ENCODE measurements around the gene OR52A1. TPM values are rescaled to one million over a fixed set of nuclear protein-coding genes. Genes with fewer than 3 reads are reported as not detected.

The OR52A1 gene
- total and polyA plus RNA-seq, 2 of the 4 experiments (the other 2 are of a cell fraction) = not detected

GRCh38 chr11:5107285-5107684 lies 47.3 kb downstream of the OR52A1 start:
- no TSS peak for BruUV-seq (replicated peaks)
- Histone ChIP-seq H3K4me1 (ENCODE audit: control insufficient read depth, insufficient read depth, low read length) (no peaks in the 10 kb centered on the region), H3K23ac (ENCODE audit: low read depth, low read length) (no peak overlapping the region), H3K18ac (ENCODE audit: low read depth, low read length) (no peak overlapping the region), H3K56ac (ENCODE audit: extremely low read depth, insufficient read depth, low read length) (no peak overlapping the region), H4K91ac (ENCODE audit: insufficient read depth, low read depth, low read length) (no peak overlapping the region), H3K36me3 (ENCODE audit: control insufficient read depth, insufficient read depth, low read length) (no peaks in the 10 kb centered on the region), H2BK5ac (ENCODE audit: low read depth, low read length, poor library complexity, severe bottlenecking) (no peak overlapping the region), H3K4ac (ENCODE audit: low read depth, low read length) (no peak overlapping the region), H2BK120ac (ENCODE audit: low read depth, low read length) (no peak overlapping the region), H4K5ac (ENCODE audit: low read depth, low read length) (no peak overlapping the region), H3K27ac (ENCODE audit: insufficient read depth, low read length) (no peak overlapping the region), H3K4me3 (ENCODE audit: insufficient read depth, low read depth, low read length) (no peak overlapping the region), H3K9me3 (ENCODE audit: control insufficient read depth, insufficient read depth, low read length) (no peaks in the 10 kb centered on the region), H3K14ac (replicated peaks; ENCODE audit: low read depth, low read length) (no peak overlapping the region), H3K27me3 (ENCODE audit: control insufficient read depth, insufficient read depth, low read length) (0 out of 2 replicates have a peak, but pooled peaks cover 2% of the 10 kb centered on the region), H3K9me1 (ENCODE audit: insufficient read depth, low read length) (no peaks in the 10 kb centered on the region), H3K4me2 (ENCODE audit: low read depth, low read length) (no peak overlapping the region), H2AK9ac (replicated peaks; ENCODE audit: low read depth, low read length, poor library complexity) (no peak overlapping the region), H2AFZ (replicated peaks; ENCODE audit: low read length, poor library complexity) (no peak overlapping the region), H2AK5ac (ENCODE audit: low read depth, low read length) (no peak overlapping the region), H4K8ac (ENCODE audit: low read depth in 2 of 2, low read length in 2 of 2) (no peak overlapping the region), H2BK20ac (ENCODE audit: low read depth, low read length) (no peak overlapping the region), H3K9ac (ENCODE audit: low read depth, low read length) (no peak overlapping the region), H2BK15ac (ENCODE audit: low read depth, low read length) (no peak overlapping the region), H4K20me1 (ENCODE audit: insufficient read depth, low read length) (no peaks in the 10 kb centered on the region), H3K79me1 (ENCODE audit: low read depth in 1 of 2, low read length in 2 of 2) (no peaks in the 10 kb centered on the region)
- in situ Hi-C loops (cut with MboI; ENCODE audit: low sequenced_read_pairs) (no loop called here), intact Hi-C loops (cut with micrococcal nuclease) (no loop called here), dilution Hi-C loops (cut with HindIII; ENCODE audit: low sequenced_read_pairs, unreplicated experiment) (no loop called here)
- WGBS, 2 experiments (ENCODE audit: extremely low coverage in 2 of 2, insufficient read length in 1 of 2) = no CpG with 5 or more reads among the region's 3 CpGs
- ATAC-seq (ENCODE audit: low read depth) (no peak), DNase-seq (no peak)
- TF ChIP-seq FOS (IDR thresholded peaks at IDR 0.05; ENCODE audit: low read depth, low read length) (no peak), MAFK (IDR thresholded peaks at IDR 0.05; ENCODE audit: low read depth, low read length) (no peak), CHD1 (IDR thresholded peaks at IDR 0.05; ENCODE audit: low read depth, low read length) (no peak), NFE2L2 (IDR thresholded peaks at IDR 0.05; ENCODE audit: low read depth, low read length) (no peak), MAZ (IDR thresholded peaks at IDR 0.05; ENCODE audit: borderline replicate concordance, low read depth, low read length) (no peak), RFX5 (IDR thresholded peaks at IDR 0.05; ENCODE audit: low read depth, low read length) (no peak), CEBPB (IDR thresholded peaks at IDR 0.05; ENCODE audit: low read depth, low read length) (no peak), RCOR1 (IDR thresholded peaks at IDR 0.05; ENCODE audit: insufficient replicate concordance, low read length) (no peak), MXI1 (IDR thresholded peaks at IDR 0.05; ENCODE audit: borderline replicate concordance, low read depth, low read length) (no peak), SMC3 (IDR thresholded peaks at IDR 0.05; ENCODE audit: low read depth, low read length) (no peak), USF2 (IDR thresholded peaks at IDR 0.05; ENCODE audit: low read depth, low read length) (no peak), RAD21 (IDR thresholded peaks at IDR 0.05; ENCODE audit: low read length) (no peak), CTCF (conservative IDR thresholded peaks at IDR 0.05; ENCODE audit: low read depth, low read length) (no peak), BHLHE40 (IDR thresholded peaks at IDR 0.05; ENCODE audit: low read depth, low read length) (no peak), POLR2A (IDR thresholded peaks at IDR 0.05; ENCODE audit: low read depth, low read length) (no peak)
- TF ChIP-seq, protein P1, sequence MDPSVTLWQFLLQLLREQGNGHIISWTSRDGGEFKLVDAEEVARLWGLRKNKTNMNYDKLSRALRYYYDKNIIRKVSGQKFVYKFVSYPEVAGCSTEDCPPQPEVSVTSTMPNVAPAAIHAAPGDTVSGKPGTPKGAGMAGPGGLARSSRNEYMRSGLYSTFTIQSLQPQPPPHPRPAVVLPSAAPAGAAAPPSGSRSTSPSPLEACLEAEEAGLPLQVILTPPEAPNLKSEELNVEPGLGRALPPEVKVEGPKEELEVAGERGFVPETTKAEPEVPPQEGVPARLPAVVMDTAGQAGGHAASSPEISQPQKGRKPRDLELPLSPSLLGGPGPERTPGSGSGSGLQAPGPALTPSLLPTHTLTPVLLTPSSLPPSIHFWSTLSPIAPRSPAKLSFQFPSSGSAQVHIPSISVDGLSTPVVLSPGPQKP (IDR thresholded peaks at IDR 0.05; ENCODE audit: borderline replicate concordance, low read depth, low read length) = no peak
- ChIA-PET POLR2A (ENCODE audit: unreplicated experiment) (no interaction called here), CTCF (no interaction called here)
